ENCODE measurements around the gene GOLGA6L10.
"Not testable (repeated sequence)": the region's sequence is repeated elsewhere in the genome, so short reads cannot be mapped to it uniquely, and the experiment has no call there.

Gene GOLGA6L10

DNA sequence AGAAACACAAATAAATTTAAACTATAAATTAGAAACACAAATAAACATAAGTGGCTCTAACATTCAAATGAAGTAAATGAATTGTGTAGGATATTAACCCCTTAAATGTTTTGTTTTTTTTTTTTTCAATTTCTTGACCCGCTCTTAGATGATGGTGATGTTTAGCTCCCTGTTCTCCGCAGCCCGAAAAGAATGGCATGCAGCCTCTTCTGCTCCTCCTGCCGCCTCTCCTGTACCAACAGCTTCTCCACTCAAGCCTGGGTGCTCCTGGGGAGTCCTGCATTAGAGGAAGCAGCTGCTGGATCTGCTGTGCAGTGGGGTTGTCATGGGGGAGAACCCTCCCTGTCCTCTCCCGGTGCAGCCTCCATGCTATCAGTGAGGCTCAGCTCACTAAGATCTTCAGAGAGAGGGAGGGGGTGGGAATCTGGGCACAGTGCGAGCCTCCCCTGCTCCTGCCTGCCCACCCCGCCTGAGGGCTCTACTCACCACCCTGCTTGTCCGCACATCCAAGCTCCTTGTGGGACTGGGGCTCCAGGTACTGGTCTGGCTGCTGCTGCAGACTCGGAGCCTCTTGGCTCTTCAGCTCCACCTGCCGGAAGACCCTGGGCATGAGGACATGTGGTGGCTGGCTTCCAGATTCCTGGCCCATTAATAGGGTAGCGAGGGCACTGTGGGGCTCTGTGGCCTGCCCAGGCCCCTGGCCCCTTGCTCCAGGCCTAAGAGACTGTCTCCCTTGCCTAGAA is 6.5 kb downstream of the GOLGA6L10 start:
- not testable (repeated sequence) for H3F3A ChIP-seq (ENCODE audit: insufficient read depth, low read length); H2AFZ ChIP-seq (ENCODE audit: low read length); H3K9me3 ChIP-seq (replicated peaks; ENCODE audit: insufficient read depth, low read length); DNase-seq; H4K20me1 ChIP-seq (ENCODE audit: insufficient read depth, low read length); H3K9me2 ChIP-seq (replicated peaks; ENCODE audit: insufficient read depth, low read length); H3K36me3 ChIP-seq (replicated peaks; ENCODE audit: insufficient read depth, low read length); H3K9ac ChIP-seq (ENCODE audit: low read length); H3K27ac ChIP-seq (ENCODE audit: low read length); H3K4me3 ChIP-seq (ENCODE audit: low read length); H3K4me2 ChIP-seq (ENCODE audit: low read depth, low read length); H3K4me1 ChIP-seq (ENCODE audit: low read length); H3K79me2 ChIP-seq (ENCODE audit: low read length); H3K27me3 ChIP-seq (replicated peaks; ENCODE audit: insufficient read depth, low read length)

DNA sequence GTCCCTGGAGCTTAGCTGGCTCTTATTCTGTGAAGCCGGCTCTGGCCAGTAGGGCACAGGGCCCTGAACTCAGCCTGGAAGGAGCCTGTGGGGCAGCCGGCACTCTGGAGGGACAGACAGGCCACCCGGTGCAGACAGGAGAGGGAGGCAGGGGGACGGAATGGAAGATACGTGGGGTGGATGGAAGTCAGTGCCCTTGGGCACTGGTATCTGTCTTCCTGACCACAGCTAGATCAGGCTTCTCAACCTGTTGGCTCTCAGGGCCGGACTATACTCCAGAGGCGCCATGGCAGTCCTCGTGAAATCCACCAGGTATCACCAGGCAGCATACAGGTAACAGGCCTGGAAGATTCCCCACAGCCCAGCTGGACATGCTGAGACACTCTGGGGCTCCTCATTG is 10.7 kb downstream of the GOLGA6L10 start:
- H4K20me1 ChIP-seq (ENCODE audit: insufficient read depth, low read length); H3K9me3 ChIP-seq (replicated peaks; ENCODE audit: insufficient read depth, low read length); H3K27ac ChIP-seq (ENCODE audit: low read length); H3K4me3 ChIP-seq (ENCODE audit: low read length); H3K9ac ChIP-seq (ENCODE audit: low read length); H3K4me2 ChIP-seq (ENCODE audit: low read depth, low read length); H3K4me1 ChIP-seq (ENCODE audit: low read length); H3K9me2 ChIP-seq (replicated peaks; ENCODE audit: insufficient read depth, low read length); H3K79me2 ChIP-seq (ENCODE audit: low read length); H3F3A ChIP-seq (ENCODE audit: insufficient read depth, low read length); H3K27me3 ChIP-seq (replicated peaks; ENCODE audit: insufficient read depth, low read length); H2AFZ ChIP-seq (ENCODE audit: low read length); DNase-seq; H3K36me3 ChIP-seq (replicated peaks; ENCODE audit: insufficient read depth, low read length): not testable (repeated sequence)

DNA sequence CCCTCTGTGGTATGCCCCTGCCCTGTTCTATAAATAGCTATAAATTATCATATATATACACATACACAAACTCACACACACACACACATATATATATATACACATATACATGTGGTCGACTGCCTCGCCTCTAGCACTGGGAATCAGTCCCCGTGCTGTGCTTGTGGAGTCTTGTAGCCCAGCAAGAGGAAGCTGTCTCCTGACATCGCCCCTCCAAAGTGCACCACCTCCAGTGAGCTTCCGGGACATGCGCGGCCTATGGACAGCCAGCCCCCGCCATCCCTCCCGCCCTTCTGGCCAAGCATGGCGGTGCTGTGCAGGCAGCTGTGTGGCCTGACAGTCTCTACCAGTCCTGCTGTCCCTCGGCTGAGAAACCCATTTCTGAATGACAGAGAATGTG is 11.2 kb downstream of the GOLGA6L10 start:
- not testable (repeated sequence) for H3K79me2 ChIP-seq (ENCODE audit: low read length); H4K20me1 ChIP-seq (ENCODE audit: insufficient read depth, low read length); H3K27me3 ChIP-seq (replicated peaks; ENCODE audit: insufficient read depth, low read length); H2AFZ ChIP-seq (ENCODE audit: low read length); H3K9me2 ChIP-seq (replicated peaks; ENCODE audit: insufficient read depth, low read length); H3K27ac ChIP-seq (ENCODE audit: low read length); H3F3A ChIP-seq (ENCODE audit: insufficient read depth, low read length); H3K36me3 ChIP-seq (replicated peaks; ENCODE audit: insufficient read depth, low read length); DNase-seq; H3K9ac ChIP-seq (ENCODE audit: low read length); H3K4me2 ChIP-seq (ENCODE audit: low read depth, low read length); H3K4me3 ChIP-seq (ENCODE audit: low read length); H3K4me1 ChIP-seq (ENCODE audit: low read length); H3K9me3 ChIP-seq (replicated peaks; ENCODE audit: insufficient read depth, low read length)

DNA sequence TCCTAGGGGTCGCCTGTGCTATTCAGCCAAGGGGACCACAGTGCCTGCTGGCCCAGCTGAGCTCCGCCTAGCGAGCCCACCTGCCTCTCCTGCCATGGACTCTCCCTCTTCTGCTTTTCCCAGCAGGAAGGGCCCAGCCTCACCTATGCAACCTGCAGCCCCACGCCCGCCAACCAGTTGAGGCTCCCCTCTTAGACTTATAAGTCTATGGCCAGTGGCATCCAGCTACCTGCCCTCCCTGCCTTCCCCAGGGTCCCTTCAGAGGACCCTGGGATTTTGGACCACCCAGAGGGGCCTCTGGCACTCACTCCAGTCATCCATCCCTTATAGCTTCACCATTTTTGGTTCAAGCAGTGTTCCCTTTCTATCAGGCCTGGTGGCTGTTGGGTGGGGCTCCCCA is 12.2 kb downstream of the GOLGA6L10 start:
- not testable (repeated sequence) for H3K36me3 ChIP-seq (replicated peaks; ENCODE audit: insufficient read depth, low read length); H3F3A ChIP-seq (ENCODE audit: insufficient read depth, low read length)

DNA sequence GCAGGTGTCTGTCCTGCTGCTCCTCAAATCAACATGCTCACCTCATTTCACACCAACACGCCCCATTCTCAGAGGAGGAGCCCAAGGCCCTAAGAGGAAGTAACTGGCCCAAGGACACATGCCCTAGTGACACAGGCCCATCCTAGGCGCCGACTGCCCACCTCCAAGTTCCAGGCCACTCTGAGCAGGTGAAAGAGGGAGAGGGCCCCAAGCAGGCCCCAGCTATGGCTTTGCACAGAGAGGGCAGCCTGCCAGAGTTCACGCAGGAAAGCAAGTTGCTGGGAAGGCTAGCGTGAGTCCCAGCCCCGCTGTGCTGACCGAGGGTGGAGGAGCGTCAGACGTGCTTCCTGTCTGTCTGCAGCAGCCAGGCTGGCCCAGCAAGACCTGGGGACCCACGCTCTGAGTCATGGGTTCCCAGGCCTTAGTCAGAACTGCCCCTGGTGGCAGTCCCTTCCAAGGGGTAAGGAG is 13.1 kb downstream of the GOLGA6L10 start:
- not testable (repeated sequence) for H3F3A ChIP-seq (ENCODE audit: insufficient read depth, low read length); H3K27ac ChIP-seq (ENCODE audit: low read length); H3K79me2 ChIP-seq (ENCODE audit: low read length); H3K9me3 ChIP-seq (replicated peaks; ENCODE audit: insufficient read depth, low read length); DNase-seq; H3K4me2 ChIP-seq (ENCODE audit: low read depth, low read length); H3K4me1 ChIP-seq (ENCODE audit: low read length); H3K27me3 ChIP-seq (replicated peaks; ENCODE audit: insufficient read depth, low read length); H3K36me3 ChIP-seq (replicated peaks; ENCODE audit: insufficient read depth, low read length); H3K4me3 ChIP-seq (ENCODE audit: low read length); H4K20me1 ChIP-seq (ENCODE audit: insufficient read depth, low read length); H3K9me2 ChIP-seq (replicated peaks; ENCODE audit: insufficient read depth, low read length); H2AFZ ChIP-seq (ENCODE audit: low read length); H3K9ac ChIP-seq (ENCODE audit: low read length)

More for the DNA sequence above, 12.2 kb downstream of the GOLGA6L10 start:
- H3K4me3 ChIP-seq (ENCODE audit: low read length); H3K79me2 ChIP-seq (ENCODE audit: low read length); H4K20me1 ChIP-seq (ENCODE audit: insufficient read depth, low read length); H3K4me1 ChIP-seq (ENCODE audit: low read length); H3K9me2 ChIP-seq (replicated peaks; ENCODE audit: insufficient read depth, low read length); H2AFZ ChIP-seq (ENCODE audit: low read length); H3K9ac ChIP-seq (ENCODE audit: low read length); H3K27ac ChIP-seq (ENCODE audit: low read length); H3K4me2 ChIP-seq (ENCODE audit: low read depth, low read length); H3K9me3 ChIP-seq (replicated peaks; ENCODE audit: insufficient read depth, low read length); H3K27me3 ChIP-seq (replicated peaks; ENCODE audit: insufficient read depth, low read length); DNase-seq: not testable (repeated sequence)

DNA sequence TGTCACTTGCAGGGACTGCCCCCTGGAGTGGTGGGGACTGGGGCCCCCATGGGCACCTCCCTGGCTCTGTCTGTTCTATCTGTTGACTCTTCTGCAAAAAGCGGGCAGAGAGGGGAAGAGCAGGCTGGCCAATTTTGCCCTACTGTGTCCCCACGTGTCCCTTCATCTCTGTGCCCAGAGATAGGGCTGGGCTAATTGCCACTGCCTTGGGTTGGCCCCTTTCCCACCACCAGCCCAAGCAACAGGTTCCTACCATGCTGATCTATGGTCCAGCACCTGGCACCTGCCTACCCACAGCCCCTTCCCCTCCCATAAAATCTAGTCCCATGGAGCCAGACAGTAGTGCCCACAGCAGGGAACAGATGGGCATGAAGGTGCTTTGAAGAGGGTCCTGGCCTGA is 14.3 kb downstream of the GOLGA6L10 start:
- H3K4me2 ChIP-seq (ENCODE audit: low read depth, low read length); H4K20me1 ChIP-seq (ENCODE audit: insufficient read depth, low read length); H3K36me3 ChIP-seq (replicated peaks; ENCODE audit: insufficient read depth, low read length); H3K4me1 ChIP-seq (ENCODE audit: low read length); H3K27ac ChIP-seq (ENCODE audit: low read length); H3K79me2 ChIP-seq (ENCODE audit: low read length); H3F3A ChIP-seq (ENCODE audit: insufficient read depth, low read length); H2AFZ ChIP-seq (ENCODE audit: low read length); H3K27me3 ChIP-seq (replicated peaks; ENCODE audit: insufficient read depth, low read length); H3K9me3 ChIP-seq (replicated peaks; ENCODE audit: insufficient read depth, low read length); H3K9me2 ChIP-seq (replicated peaks; ENCODE audit: insufficient read depth, low read length); DNase-seq; H3K9ac ChIP-seq (ENCODE audit: low read length); H3K4me3 ChIP-seq (ENCODE audit: low read length): not testable (repeated sequence)

DNA sequence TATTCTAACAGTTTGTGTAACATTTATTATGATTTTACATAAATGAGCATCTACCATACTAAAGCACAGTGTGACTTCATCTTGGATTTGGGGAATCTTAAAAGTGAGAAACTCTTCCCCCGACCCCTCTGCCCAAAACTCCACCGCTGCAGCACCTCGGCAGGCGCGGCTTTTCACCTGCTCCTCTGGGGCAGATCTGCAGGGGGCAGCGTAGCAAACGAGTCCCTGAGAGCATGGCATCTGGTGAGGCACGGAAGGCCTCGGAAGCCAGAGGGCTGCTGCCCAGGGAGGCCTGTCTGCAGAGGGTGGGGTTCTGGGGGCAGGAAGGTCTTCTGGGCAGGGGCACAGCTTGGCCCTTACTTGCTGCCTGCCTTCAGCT is 14.7 kb downstream of the GOLGA6L10 start:
- H3K9me3 ChIP-seq (replicated peaks; ENCODE audit: insufficient read depth, low read length); H3K27ac ChIP-seq (ENCODE audit: low read length); H3F3A ChIP-seq (ENCODE audit: insufficient read depth, low read length); H2AFZ ChIP-seq (ENCODE audit: low read length); H4K20me1 ChIP-seq (ENCODE audit: insufficient read depth, low read length); H3K4me2 ChIP-seq (ENCODE audit: low read depth, low read length); H3K4me1 ChIP-seq (ENCODE audit: low read length); H3K9me2 ChIP-seq (replicated peaks; ENCODE audit: insufficient read depth, low read length); H3K36me3 ChIP-seq (replicated peaks; ENCODE audit: insufficient read depth, low read length); H3K9ac ChIP-seq (ENCODE audit: low read length); H3K79me2 ChIP-seq (ENCODE audit: low read length); H3K27me3 ChIP-seq (replicated peaks; ENCODE audit: insufficient read depth, low read length); DNase-seq; H3K4me3 ChIP-seq (ENCODE audit: low read length): not testable (repeated sequence)

Measured in MM.1S (cell line).